ENCODE data around the gene RAB11FIP4.

- TF ChIP-seq CTCF (IDR thresholded peaks at IDR 0.05; ENCODE audit: low read depth, low read length, poor library complexity, severe bottlenecking) = no peak
- TF ChIP-seq EZH2phosphoT487 (IDR thresholded peaks at IDR 0.05; ENCODE audit: borderline replicate concordance, low read length) = no peak
Measured at GRCh38 chr17:31525801-31526549, 134.5 kb downstream of the RAB11FIP4 start.
